Astrocyte of the spinal cord (primary cell): ENCODE measurements around the gene ARID5B.

Experiments
- DNase-seq: peaks from one replicate; pipeline ENCODE4 v3.0.0; 2011; ENCODE audit warnings: low read depth, low spot score
- H3K4me3 ChIP-seq: 2 replicates; pipeline ENCODE4 v1.5.1; 2011; ENCODE audit warnings: low read depth, mild to moderate bottlenecking, low read length, moderate library complexity
- in situ Hi-C: cut with HindIII; loops from 2 replicates; pipeline ENCODE4 v1.10.0; 2017; ENCODE audit warnings: low sequenced_read_pairs
- TF ChIP-seq, protein P1 (sequence below): IDR thresholded peaks from 2 replicates; pipeline ENCODE4 v1.5.1; 2012; ENCODE audit warnings: low read depth, mild to moderate bottlenecking, low read length, inconsistent platforms

ARID5B gene

DNA sequence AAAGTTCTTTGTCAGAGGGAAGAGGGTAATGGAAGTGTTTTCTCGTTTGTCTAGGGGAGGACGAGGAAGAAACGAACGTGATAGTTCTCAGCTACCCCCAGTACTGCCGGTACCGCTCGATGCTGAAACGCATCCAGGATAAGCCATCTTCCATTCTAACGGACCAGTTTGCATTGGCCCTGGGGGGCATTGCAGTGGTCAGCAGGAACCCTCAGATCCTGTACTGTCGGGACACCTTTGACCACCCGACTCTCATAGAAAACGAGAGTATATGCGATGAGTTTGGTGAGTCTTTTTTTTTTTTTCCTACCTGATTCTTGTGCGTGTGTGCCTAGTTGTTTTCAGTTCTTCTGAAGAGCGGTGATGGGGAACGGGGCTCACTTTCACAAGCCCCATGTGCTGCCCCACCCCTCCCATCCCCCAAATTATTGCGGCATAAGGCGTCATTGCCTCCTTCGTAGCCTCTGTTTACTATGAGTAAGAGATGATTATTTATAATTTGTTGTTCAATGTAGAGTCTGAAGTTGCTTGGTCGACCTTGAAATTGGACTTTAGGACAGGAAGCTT is 98.6 kb downstream of the ARID5B start:
- no peak overlapping the region for H3K4me3 ChIP-seq
- in situ Hi-C loops, result no loop called here
- TF ChIP-seq, protein P1, sequence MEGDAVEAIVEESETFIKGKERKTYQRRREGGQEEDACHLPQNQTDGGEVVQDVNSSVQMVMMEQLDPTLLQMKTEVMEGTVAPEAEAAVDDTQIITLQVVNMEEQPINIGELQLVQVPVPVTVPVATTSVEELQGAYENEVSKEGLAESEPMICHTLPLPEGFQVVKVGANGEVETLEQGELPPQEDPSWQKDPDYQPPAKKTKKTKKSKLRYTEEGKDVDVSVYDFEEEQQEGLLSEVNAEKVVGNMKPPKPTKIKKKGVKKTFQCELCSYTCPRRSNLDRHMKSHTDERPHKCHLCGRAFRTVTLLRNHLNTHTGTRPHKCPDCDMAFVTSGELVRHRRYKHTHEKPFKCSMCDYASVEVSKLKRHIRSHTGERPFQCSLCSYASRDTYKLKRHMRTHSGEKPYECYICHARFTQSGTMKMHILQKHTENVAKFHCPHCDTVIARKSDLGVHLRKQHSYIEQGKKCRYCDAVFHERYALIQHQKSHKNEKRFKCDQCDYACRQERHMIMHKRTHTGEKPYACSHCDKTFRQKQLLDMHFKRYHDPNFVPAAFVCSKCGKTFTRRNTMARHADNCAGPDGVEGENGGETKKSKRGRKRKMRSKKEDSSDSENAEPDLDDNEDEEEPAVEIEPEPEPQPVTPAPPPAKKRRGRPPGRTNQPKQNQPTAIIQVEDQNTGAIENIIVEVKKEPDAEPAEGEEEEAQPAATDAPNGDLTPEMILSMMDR, result no peak
- DNase-seq, result no peak

DNA sequence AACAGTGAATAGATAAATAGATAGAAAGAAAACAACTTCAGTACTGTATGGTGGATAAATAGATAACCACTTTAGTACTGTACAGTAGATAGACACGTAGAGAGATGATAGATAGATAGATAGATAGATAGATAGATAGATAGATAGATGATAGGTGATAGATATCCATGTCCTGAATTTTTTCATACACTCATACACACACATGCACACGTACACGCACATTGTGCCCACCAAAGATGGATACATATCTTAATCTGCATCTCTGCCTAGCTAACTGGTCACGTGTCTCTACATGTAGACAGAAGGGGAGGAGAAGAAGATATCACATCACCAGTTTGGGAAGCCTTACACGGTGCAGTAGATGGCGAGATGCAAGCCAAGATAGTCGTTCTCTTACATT is 99.2 kb downstream of the ARID5B start:
- in situ Hi-C loops, result no loop called here
- TF ChIP-seq, protein P1, result no peak
- H3K4me3 ChIP-seq, result no peak overlapping the region
- no peak for DNase-seq

- H3K4me3 ChIP-seq, result no peak overlapping the region
- in situ Hi-C loops, result no loop called here
- TF ChIP-seq, protein P1, result no peak
- DNase-seq, result no peak
Observed at GRCh38 chr10:62001898-62002297, 100.4 kb downstream of the ARID5B start.

GRCh38 chr10:62002753-62003152 is 101.3 kb downstream of the ARID5B start:
- DNase-seq, result no peak
- H3K4me3 ChIP-seq, result no peak overlapping the region
- in situ Hi-C loops, result no loop called here
- TF ChIP-seq, protein P1, result no peak

DNA sequence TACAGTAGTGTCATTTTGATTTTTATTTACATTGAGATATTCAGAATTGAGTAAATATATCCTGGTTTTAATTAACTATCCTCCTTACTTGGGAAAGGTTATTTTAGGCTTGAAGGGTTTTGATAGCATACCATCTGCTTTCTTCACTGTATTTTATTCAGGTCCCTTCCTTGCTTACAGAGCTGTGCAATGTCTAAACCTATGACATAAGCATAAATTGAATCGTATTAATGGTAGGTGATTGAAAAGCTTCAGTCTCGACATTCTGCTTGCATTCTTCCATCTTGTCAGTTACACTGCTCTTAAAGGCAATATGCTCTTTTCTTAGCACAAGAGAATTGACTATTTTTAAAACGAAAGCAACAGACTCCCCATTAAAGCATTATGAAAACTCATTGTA is 102.5 kb downstream of the ARID5B start:
- in situ Hi-C loops, result no loop called here
- DNase-seq, result no peak
- no peak overlapping the region for H3K4me3 ChIP-seq
- TF ChIP-seq, protein P1, result no peak

- no peak overlapping the region for H3K4me3 ChIP-seq
- in situ Hi-C loops, result no loop called here
- DNase-seq, result no peak
- TF ChIP-seq, protein P1, result no peak
Observed at GRCh38 chr10:62005281-62005680, 103.8 kb downstream of the ARID5B start.

DNA sequence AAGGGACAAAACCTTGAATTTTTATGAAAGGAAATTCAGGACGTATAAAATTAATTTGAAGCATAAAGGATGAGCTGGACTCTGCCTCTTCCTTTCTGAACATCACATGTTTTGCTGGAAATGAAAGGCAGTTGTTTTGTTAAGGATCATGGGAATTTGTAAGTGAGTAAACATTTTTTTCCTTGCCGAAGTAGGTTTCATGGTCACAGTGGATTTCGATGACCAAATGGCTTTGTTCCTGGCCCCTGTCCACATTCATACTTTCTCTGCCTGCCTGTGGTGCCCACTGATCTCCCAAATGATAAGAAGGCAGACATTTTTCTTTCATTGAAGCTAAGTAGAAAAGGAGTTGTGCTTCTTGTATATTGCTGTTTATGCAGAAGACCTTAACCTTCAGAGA is 104.2 kb downstream of the ARID5B start:
- in situ Hi-C loops, result no loop called here
- TF ChIP-seq, protein P1, result no peak
- no peak overlapping the region for H3K4me3 ChIP-seq
- DNase-seq, result no peak
